SKM-1 (cell line): Measurements from ENCODE around the gene TMEM235.

Source experiments
- DNase-seq: peaks from one replicate; lab custom pipeline; 2025; ENCODE audit not compliant: unreplicated experiment; lab: John Stamatoyannopoulos, UW

Gene TMEM235

DNA sequence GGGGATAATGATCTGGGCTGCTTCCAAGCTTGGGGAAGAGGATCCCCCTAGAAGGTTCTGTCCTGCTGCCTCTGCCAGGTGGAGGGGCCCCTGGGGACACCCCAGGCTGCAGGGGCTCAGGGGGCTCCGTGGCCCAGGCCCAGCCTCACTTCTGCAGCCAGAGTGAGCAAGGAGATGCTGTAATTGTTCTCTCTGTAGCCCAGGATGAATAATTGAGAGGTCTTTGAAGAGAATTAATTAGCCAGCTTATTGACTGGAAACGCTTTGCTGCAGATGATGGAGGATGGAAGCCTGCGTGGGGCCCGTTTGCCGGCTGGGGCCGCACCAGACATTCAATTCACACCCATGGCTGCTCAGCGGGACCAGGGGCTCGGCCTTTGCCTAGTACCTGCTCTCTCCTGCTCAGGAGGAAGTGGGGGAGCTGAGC is 38.5 kb downstream of the TMEM235 start:
- DNase-seq, result no peak

DNA sequence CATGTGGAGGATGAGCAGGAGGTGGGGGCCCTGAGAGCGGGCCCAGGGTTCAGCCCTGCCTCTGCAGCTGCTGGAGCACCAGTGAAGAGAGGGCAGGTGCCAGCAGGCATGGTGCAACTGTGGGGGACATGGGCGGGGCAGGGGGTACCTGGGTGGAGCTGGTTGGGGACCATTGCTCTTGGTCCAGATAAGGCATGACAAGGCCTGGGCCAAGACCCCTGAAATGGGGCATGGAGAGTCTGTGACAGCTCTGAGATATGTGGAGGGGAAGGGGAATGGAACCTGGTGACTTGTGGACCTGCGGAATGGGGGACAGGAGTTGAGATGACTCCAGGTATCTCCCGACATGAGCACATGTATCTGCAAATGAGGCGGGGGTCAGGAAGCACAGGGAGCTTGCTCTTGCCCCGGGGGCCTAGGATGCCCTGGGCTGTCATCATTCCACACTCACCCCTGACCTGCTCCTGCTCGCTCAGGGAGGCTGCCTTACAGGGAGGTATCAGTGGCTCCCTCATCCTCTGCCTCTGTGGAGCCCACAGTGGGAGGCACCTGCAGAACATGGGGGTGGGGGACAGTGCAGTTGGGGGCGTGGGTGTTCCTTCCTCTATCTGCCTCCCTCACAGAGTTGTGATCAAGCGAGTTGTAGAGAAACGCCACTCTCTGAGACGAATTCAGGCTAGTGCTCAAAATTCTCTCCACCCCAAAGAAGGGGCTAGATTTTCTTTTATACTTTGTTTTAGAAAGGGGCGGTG is 40.2 kb downstream of the TMEM235 start:
- no peak for DNase-seq

DNA sequence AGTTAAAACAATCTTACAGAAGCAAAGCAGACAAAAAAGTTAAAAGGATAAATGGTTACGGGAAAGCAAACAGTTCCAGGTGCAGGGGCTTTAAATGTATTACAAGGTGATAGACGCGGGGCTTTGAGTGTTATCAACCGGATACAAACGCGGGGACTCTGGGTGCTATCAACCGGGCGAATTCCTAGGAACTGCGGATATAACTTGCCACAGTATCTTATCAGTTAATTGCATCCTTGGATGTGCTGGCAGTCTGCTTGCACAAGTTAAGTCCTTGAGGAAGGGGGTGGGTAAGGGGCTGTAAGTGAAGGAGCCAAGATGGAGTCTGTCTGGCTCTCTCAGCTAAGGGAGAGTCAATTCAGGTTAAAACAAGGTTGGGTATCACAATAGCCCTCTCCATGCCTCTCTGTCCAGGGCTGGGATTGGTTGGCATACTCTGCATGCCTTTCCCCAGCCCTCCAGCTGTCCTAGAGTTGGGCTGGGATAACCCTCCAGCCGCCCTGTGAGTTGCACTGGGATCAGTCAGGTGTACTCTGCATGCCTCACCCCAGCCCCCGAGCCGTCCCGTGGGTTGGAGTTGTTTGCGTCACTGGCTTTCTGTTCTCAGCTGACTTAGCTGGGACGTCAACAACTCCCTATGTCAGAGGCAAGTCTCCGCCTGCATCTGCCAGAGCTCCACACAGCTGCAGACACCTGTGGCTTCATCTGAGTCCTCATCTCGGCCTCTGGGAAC is 40.9 kb downstream of the TMEM235 start:
- no peak for DNase-seq

DNA sequence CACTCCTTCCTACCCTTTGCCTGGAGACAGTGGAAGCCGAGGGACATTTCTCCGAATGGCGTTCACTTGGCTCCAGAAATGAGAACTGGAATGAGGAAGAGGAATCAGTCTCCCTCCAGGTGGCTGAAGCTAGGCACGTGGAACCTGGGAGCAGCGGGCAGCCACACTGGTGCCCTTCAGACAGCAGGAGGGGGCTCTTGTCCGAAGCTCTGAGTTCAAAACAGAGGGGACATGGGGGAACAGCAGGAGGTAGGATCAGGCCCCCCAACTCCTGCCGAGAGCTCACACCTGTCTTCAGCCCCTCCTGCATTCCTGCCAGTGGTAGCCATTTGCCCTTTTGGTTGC is 41.5 kb downstream of the TMEM235 start:
- DNase-seq, result no peak

DNA sequence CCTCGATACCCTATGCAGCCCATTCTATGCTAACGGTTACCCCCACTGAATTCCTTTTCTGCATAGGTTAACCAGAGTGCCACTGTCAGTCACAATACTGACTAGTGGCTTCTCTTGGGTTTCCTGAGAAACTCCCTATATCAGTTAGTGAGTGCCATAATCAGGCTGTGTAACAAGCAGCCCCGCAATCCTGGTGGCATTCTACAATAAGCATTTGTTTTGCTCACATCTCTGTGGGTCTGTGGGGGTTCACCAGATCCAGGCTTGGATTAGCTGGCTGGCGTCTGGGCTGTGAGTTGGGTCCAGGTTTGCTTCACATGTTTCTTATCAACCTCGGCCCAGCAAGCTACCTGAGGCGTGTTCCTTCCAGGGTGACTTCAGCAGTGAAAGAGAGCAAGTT is 42.4 kb downstream of the TMEM235 start:
- DNase-seq, result no peak

DNA sequence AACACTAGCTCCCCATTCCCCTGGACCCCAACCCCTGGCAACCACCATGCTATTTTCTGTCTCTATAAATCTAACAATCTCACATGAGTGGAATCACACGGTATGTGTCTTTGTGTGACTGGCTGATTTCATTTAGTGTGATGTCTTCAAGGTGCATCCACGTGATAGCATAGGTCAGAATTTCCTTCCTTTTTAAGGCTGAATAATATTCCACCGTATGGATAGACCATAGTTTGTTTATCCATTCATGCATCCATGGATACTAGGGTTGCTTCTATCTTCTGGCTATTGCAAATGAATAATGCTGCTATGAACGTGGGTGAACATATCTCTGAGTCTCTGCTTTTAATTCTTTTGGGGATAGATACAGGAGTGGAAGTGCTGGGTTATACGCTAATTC is 43.9 kb downstream of the TMEM235 start:
- DNase-seq, result no peak

DNA sequence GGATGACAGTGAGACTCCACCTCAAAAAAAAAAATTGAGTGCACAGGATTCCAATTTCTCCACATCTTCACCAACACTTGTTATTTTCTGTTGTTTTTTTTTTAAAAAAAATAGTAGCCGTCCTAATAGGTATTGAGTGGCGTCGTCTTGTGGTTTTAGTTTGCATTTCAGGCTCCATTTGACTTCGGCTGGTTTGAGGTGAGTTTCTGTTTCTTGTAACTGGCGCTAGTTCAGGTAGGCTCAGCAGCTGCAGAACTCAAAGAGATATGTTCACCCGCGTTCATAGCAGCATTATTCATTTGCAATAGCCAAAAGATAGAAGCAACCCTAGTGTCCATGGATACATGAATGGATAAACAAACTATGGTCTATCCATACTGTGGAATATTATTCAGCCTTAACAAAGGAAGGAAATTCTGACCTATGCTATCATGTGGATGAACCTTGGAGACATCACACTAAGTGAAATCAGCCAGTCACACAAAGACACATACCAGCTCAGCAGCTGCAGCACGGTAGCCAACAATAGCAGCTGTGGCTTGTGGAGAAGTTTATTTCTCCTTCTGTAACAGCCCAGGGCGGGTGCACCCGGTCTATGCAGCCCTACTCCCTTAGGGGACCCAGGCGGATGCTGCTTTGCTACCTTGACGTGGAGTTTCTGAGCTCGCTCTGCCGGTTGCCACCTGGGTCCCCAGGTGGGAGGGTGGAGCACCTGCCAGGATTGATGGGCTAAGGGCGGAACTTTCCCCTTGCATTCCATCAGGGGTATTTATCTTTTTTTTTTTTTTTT is 44.9 kb downstream of the TMEM235 start:
- no peak for DNase-seq

DNA sequence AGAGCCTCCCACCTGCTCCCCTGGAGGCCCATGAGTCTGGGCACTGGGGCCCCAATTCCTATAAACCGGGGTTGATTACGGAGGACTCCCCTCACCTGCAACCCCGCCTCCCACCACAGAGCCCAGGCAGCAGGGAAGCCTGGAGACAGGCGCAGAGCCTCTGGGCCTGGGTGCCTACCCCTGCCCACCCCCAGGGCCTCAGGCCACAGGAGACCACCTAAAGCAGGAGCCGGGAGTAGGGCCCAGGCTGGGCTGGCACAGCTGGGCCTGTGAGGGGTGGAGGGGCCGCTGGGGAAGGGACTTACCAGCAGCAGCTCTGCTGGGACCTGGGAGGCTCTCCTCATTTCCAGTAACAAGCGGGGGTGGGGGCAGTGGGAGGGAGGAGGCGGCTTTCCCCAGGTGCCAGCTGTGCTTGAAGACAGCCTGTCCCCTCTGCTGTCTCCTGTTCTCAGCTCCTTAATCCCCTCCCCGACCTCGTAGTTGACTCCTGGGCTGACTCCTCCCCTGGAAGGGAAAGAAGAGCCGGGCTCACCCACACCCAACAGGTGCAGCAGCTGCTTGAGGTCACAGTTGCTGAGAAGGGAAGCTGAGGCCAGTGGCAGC is 46.8 kb downstream of the TMEM235 start:
- no peak for DNase-seq

DNA sequence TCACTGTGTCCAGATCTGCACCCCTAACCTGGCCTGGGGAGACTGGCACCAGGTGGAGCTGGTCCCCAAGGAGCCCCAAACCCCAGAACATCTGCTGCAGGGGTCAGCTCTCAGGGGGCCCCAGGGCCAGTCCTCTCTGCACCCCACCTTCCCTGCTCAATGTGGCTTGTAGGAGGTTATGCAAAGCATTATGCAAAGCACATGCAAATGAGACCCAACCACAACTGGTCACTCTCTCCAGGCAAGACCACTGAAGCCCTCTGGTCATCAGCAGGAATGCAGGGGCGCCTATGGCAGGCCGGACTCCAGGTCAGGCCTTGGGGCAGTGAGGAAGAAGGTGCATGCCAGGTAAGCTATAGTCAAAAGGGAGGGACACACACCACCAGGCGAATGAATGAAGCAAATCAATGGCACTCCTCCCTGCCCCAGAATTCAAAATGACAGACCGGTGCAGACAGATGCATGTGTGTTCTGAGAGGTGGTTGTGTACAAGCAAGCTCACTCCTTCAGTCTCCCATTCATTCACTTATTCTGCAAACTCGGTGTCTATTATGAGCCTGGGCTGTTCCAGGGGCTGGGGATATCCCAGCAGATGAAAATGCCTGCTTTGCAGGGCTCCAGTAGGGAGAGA is 48.0 kb downstream of the TMEM235 start:
- DNase-seq, result no peak

DNA sequence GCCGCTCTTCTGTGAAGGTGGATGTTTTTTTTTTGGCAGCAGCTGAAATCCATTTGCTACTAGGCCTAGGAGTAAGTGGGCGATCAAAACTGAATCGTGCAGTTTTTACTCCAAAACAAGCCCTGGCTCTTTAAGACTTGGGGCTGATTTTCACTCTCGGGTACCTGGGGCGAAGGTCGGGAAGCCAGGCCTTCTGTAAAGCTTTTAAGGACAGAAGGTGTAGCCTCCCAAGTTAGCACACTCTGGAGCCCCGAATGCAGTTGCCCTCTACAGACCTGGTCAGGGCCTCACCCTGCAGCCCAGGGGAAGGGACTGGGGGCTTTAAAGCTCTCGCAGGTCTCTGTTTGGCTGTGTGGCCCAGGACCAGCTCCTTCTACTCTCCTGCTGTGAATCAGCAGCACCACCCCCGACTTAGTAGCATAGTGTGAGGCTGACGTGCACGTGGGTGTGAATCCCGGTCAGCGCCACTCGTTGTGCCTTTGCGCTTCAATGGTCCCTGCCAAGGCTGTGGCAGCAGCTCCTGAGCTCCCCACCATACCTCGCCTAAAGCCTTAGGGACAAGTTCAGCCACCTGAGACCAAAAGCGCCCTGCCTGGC is 49.9 kb downstream of the TMEM235 start:
- no peak for DNase-seq

DNA sequence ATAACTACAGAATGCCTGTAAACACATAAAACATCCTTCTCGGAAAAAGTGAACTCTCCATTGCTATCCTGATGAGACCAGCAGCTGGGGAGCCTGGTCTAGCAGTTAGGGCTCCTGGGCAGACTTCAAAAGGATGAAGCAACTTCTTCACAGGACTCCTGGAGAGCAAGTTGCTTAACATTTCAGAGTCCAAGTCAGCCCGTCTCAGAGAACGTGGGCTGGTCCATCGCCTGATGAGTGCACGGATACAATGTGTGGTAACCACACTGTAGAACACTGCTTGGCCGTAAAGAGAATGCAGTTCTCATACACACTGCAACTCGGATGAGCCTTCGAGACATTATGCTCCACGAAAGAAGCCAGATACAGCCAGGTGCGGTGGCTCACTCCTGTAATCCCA is 52.7 kb downstream of the TMEM235 start:
- peak; percentile 93 for DNase-seq

DNA sequence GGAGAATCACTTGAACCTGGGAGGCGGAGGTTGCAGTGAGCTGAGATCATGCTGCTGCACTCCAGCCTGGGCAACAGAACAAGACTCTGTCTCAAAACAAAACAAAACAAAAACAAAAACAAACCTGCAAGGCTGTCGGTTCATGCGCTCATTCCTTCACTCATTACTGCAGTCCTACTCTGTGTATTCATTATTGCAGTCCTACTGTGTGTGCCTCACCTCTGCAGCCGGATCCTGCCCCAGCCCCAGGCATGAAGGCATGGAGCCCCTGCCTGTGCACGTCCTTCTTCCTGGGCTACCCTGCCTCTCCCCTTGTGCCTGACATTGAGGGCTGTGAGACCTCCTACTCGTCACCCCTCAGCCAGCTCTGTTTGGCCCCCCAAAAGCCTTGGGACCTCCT is 57.6 kb downstream of the TMEM235 start:
- DNase-seq, result no peak

DNA sequence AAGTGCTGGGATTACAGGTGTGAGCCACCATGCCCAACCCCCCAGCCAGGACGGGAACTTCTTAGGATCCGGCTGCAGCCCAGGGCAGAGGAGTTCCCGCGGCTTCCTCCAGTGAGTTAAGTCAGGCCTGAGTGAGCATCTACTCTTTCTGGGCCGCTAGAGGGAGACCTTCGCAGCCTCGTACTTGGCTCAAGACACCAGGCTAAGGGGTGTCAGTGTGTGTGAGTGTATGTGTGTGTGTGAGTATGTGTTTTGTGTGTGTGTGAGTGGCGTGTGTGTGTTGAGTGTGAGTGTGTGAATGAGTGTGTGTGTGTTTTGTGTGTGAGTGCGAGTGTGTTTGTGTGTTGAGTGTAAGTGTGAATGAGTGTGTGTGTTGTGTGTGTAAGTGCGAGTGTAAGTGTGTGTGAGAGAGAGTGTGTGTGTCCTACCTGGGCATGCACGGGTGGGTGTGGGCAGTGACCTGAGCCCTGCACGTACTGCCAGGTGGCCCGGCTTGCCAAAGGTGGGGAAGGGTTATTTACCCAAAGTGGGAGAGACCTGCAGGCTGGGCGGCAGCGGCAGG is 58.5 kb downstream of the TMEM235 start:
- peak; percentile 88 for DNase-seq
